WTC11 (cell line): Measurements from ENCODE around the gene ATL3. TPM values are rescaled to one million over a fixed set of nuclear protein-coding genes. Genes with fewer than 3 reads are reported as not detected.
A peak's percentile ranks its signal among the peaks of the same experiment; 100 is the strongest.

Experiments used
- ATAC-seq: fragments of 200-7000 bp; cut with Tn5 transposase; 2 replicates; pipeline ENCODE4 v1.10.0; 2021; ENCODE audit warnings: mild to moderate bottlenecking, moderate library complexity
- CTCF ChIA-PET: fragments of 300-600 bp; sonication (Branson Sonifier 250); formaldehyde crosslinking; loops from one replicate; lab custom pipeline; 2021; ENCODE audit warnings: antibody characterized with exemption; lab: Charles Lee
- POLR2A ChIA-PET: fragments of 350-600 bp; sonication (Branson Sonifier 250); formaldehyde crosslinking; loops from one replicate; lab custom pipeline; 2021; ENCODE audit warnings: antibody characterized with exemption; lab: Charles Lee
- DNase-seq: peaks from one replicate; pipeline ENCODE4 v3.0.0; 2021; ENCODE audit warnings: low spot score
- H3K27ac Mint-ChIP-seq: 2 replicates; pipeline ENCODE4 v1.8.0; 2021; ENCODE audit warnings: mixed read lengths
- H3K27me3 Mint-ChIP-seq: 2 replicates; pipeline ENCODE4 v1.8.0; 2021; ENCODE audit warnings: low read depth, mild to moderate bottlenecking, moderate library complexity, mixed read lengths
- H3K36me3 Mint-ChIP-seq: 2 replicates; pipeline ENCODE4 v1.8.0; 2021; ENCODE audit warnings: mixed read lengths
- H3K4me1 Mint-ChIP-seq: 2 replicates; pipeline ENCODE4 v1.8.0; 2022; ENCODE audit warnings: mixed read lengths
- H3K4me3 Mint-ChIP-seq: 2 replicates; pipeline ENCODE4 v1.8.0; 2021; ENCODE audit warnings: mild to moderate bottlenecking, moderate library complexity, mixed read lengths
- H3K9me3 Mint-ChIP-seq: 2 replicates; pipeline ENCODE4 v1.8.0; 2021; ENCODE audit warnings: mixed read lengths
- ATF3 ChIP-seq: sonication (generic); formaldehyde crosslinking; conservative IDR thresholded peaks from 2 replicates; pipeline ENCODE4 v1.8.1; 2022; ENCODE audit warnings: mild to moderate bottlenecking, missing genetic modification reagents
- CREM ChIP-seq: sonication (generic); formaldehyde crosslinking; IDR thresholded peaks from 2 replicates; pipeline ENCODE4 v1.8.1; 2022; ENCODE audit warnings: mild to moderate bottlenecking, missing genetic modification reagents, moderate library complexity
- E2F4 ChIP-seq: sonication (generic); formaldehyde crosslinking; IDR thresholded peaks from 2 replicates; pipeline ENCODE4 v1.8.1; 2022; ENCODE audit warnings: low read depth, mild to moderate bottlenecking, moderate library complexity, missing genetic modification reagents, borderline replicate concordance
- EMX1 ChIP-seq: fragments of 250-450 bp; sonication (Bioruptor Pico); IDR thresholded peaks from 2 replicates; pipeline ENCODE4 v1.8.0; 2021; ENCODE audit warnings: mild to moderate bottlenecking
- ESRRA ChIP-seq: sonication (generic); formaldehyde crosslinking; IDR thresholded peaks from 2 replicates; pipeline ENCODE4 v1.8.1; 2022; ENCODE audit warnings: mild to moderate bottlenecking, missing genetic modification reagents, borderline replicate concordance
- ETV6 ChIP-seq: sonication (generic); formaldehyde crosslinking; IDR thresholded peaks from 2 replicates; pipeline ENCODE4 v1.8.1; 2022; ENCODE audit warnings: mild to moderate bottlenecking, missing genetic modification reagents
- HMGA2 ChIP-seq: fragments of 250-450 bp; sonication (Bioruptor Pico); IDR thresholded peaks from 2 replicates; pipeline ENCODE4 v1.4.0; 2021; ENCODE audit warnings: mild to moderate bottlenecking, moderate library complexity
- KAT7 ChIP-seq: sonication (generic); formaldehyde crosslinking; IDR thresholded peaks from 2 replicates; pipeline ENCODE4 v1.8.1; 2023; ENCODE audit warnings: missing genetic modification reagents, mild to moderate bottlenecking, borderline replicate concordance
- MLX ChIP-seq: sonication (generic); formaldehyde crosslinking; IDR thresholded peaks from 2 replicates; pipeline ENCODE4 v1.8.1; 2023; ENCODE audit warnings: mild to moderate bottlenecking, missing genetic modification reagents, moderate library complexity
- MXD4 ChIP-seq: fragments of 250-450 bp; sonication (Bioruptor Pico); IDR thresholded peaks from 2 replicates; pipeline ENCODE4 v1.8.0; 2021; ENCODE audit warnings: mild to moderate bottlenecking, moderate library complexity, borderline replicate concordance
- NFATC4 ChIP-seq: fragments of 250-450 bp; sonication (Bioruptor Pico); IDR thresholded peaks from 2 replicates; pipeline ENCODE4 v1.9.0; 2021; ENCODE audit warnings: mild to moderate bottlenecking
- NR2C2 ChIP-seq: sonication (generic); formaldehyde crosslinking; IDR thresholded peaks from 2 replicates; pipeline ENCODE4 v1.8.0; 2022; ENCODE audit warnings: mild to moderate bottlenecking, missing genetic modification reagents
- PRRX2 ChIP-seq: fragments of 250-450 bp; sonication (Bioruptor Pico); IDR thresholded peaks from 2 replicates; pipeline ENCODE4 v1.8.0; 2021; ENCODE audit warnings: mild to moderate bottlenecking
- RELA ChIP-seq: sonication (generic); formaldehyde crosslinking; IDR thresholded peaks from 2 replicates; pipeline ENCODE4 v1.8.1; 2022; ENCODE audit warnings: missing genetic modification reagents, mild to moderate bottlenecking, borderline replicate concordance
- RORB ChIP-seq: fragments of 250-450 bp; sonication (Bioruptor Pico); IDR thresholded peaks from 2 replicates; pipeline ENCODE4 v1.9.0; 2021; ENCODE audit warnings: mild to moderate bottlenecking
- TCF7 ChIP-seq: sonication (generic); formaldehyde crosslinking; IDR thresholded peaks from 2 replicates; pipeline ENCODE4 v1.8.0; 2022; ENCODE audit warnings: mild to moderate bottlenecking, low read depth, missing genetic modification reagents, moderate library complexity
- TEAD1 ChIP-seq: sonication (generic); formaldehyde crosslinking; IDR thresholded peaks from 2 replicates; pipeline ENCODE4 v1.8.0; 2022; ENCODE audit warnings: mild to moderate bottlenecking, missing genetic modification reagents
- ZMAT4 ChIP-seq: fragments of 250-450 bp; sonication (Bioruptor Pico); IDR thresholded peaks from 2 replicates; pipeline ENCODE4 v1.9.0; 2021; ENCODE audit warnings: mild to moderate bottlenecking
- ZNF317 ChIP-seq: sonication (generic); formaldehyde crosslinking; IDR thresholded peaks from 2 replicates; pipeline ENCODE4 v1.8.1; 2023; ENCODE audit warnings: low read depth, mild to moderate bottlenecking, moderate library complexity, missing genetic modification reagents, borderline replicate concordance
- ZNF671 ChIP-seq: fragments of 250-450 bp; sonication (Bioruptor Pico); IDR thresholded peaks from 2 replicates; pipeline ENCODE4 v1.8.0; 2021; ENCODE audit warnings: mild to moderate bottlenecking
- total RNA-seq: library from RNA; stranded (reverse); gene quantifications from 3 replicates; pipeline ENCODE4 v1.2.3, GENCODE V29; 2021

Gene ATL3
- total RNA-seq, 1 experiment from 2014 or later, result 32.1 TPM

- TF ChIP-seq MXD4 (CRISPR knock-in tag) (peak; percentile 58; the same call in 1 of the 2 replicates), ATF3 (peak; percentile 100), ZMAT4 (CRISPR knock-in tag) (no peak), KAT7 (CRISPR knock-in tag) (peak; percentile 100), NFATC4 (no peak), PRRX2 (CRISPR knock-in tag) (no peak), ZNF317 (peak; percentile 92), RORB (CRISPR knock-in tag) (no peak), HMGA2 (CRISPR knock-in tag) (no peak), ETV6 (peak; percentile 100), RELA (CRISPR knock-in tag) (peak; percentile 100), EMX1 (CRISPR knock-in tag) (no peak), MLX (CRISPR knock-in tag) (peak; percentile 99), ZNF671 (no peak), ESRRA (CRISPR knock-in tag) (peak; percentile 100), NR2C2 (CRISPR knock-in tag) (peak; percentile 98), CREM (CRISPR knock-in tag) (peak; percentile 97), TCF7 (CRISPR knock-in tag) (peak; percentile 100), E2F4 (CRISPR knock-in tag) (peak; percentile 100)
- TF ChIP-seq, all 79 proteins: peak for 61
Measured at GRCh38 chr11:63671322-63672155, at the start of gene ATL3 (continued).

GRCh38 chr11:63720611-63721010, 49.4 kb upstream of the ATL3 start:
- H3K36me3 Mint-ChIP-seq, result peaks cover 3% of the 10 kb centered on the region; the same call in 1 of the 2 replicates
- CTCF ChIA-PET, result no interaction called here

GRCh38 chr11:63719987-63720386, 48.8 kb upstream of the ATL3 start:
- POLR2A ChIA-PET, result no interaction called here
- Mint-ChIP-seq H3K9me3 (no peaks in the 10 kb centered on the region), H3K4me3 (no peak overlapping the region), H3K4me1 (no peaks in the 10 kb centered on the region), H3K36me3 (peaks cover 3% of the 10 kb centered on the region; the same call in 1 of the 2 replicates), H3K27me3 (no peaks in the 10 kb centered on the region), H3K27ac (no peak overlapping the region)
- ATAC-seq (no peak), DNase-seq (no peak)
- CTCF ChIA-PET, result no interaction called here
- TF ChIP-seq TEAD1 (CRISPR knock-in tag), result no peak
- no peak for TF ChIP-seq E2F4 (CRISPR knock-in tag)

More at GRCh38 chr11:63720611-63721010, 49.4 kb upstream of the ATL3 start:
- no peaks in the 10 kb centered on the region for H3K9me3 Mint-ChIP-seq
- H3K27me3 Mint-ChIP-seq, result no peaks in the 10 kb centered on the region
- H3K27ac Mint-ChIP-seq, result no peak overlapping the region
- POLR2A ChIA-PET, result no interaction called here
- ATAC-seq, result no peak
- TF ChIP-seq PRRX2 (CRISPR knock-in tag), result no peak
- TF ChIP-seq, all 79 proteins: peak for 0
- Mint-ChIP-seq H3K4me3 (no peak overlapping the region), H3K4me1 (peaks cover 3% of the 10 kb centered on the region; the same call in 1 of the 2 replicates)
- DNase-seq, result no peak
